ENCODE data around the gene EPHB2. TPM values are rescaled to one million over a fixed set of nuclear protein-coding genes. Genes with fewer than 3 reads are reported as not detected.

The EPHB2 gene
- total and polyA plus RNA-seq, 2 of the 13 experiments (the other 11 are each of a cell fraction or from before 2014, with no cell fraction given), result 0.03 to 0.11 TPM

DNA sequence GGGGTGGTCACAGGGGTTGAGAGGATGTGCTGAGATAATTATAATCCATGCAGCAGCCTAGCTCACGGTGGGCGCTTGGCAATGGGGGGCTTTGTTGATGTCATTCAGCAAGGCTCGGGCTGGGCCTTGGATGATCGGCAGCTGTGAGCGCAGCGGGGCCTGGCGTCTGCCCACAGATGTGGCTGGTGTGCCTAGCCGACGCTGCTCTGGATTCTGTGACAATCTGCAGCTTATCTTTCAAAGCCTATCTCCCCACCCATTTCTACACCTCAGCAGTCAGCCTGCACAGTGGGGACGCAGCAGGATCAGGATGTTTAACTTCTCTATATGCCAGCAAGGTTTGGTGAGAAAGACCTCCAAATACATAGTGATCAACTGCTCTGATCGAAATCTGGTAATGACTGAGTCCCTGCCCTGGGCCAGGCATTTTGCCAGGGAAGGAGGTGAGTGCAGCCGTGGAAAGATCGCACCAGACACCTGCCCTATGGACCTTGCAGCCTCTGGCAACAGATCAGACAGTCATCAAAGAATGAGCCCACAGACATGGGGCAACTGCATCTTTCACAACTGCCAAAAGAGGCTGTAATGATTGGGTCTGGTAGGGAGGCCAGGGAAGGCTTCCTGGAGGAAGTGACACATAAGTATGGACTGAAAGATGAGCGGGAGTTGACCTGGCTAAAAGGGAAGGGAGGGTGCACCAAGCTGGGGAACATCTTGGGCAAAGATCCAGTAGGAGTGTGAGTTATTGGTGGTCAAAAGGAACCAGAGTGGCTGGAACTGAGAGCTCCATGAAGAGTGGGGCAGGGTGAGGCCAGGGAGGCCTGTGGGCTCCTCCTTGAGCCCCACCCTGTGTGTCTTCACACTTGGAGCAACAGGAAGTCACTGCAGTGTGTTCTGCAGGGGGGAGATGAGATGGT lies 35.3 kb downstream of the EPHB2 start:
- H3K9ac ChIP-seq (ENCODE audit: insufficient read depth, low read depth, low read length), result no peak overlapping the region
- no peaks in the 10 kb centered on the region for H4K20me1 ChIP-seq (ENCODE audit: insufficient read depth, low read length)
- no peak overlapping the region for H3K27ac ChIP-seq (ENCODE audit: extremely low read length, insufficient read depth, low read length)
- DNase-seq (ENCODE audit: low spot score) (peak; percentile 63), FAIRE-seq (no peak), ATAC-seq (peak; percentile 84)
- H3K4me2 ChIP-seq (ENCODE audit: low read depth, low read length), result no peak overlapping the region
- H2AFZ ChIP-seq (ENCODE audit: low read length), result no peak overlapping the region
- H3K4me3 ChIP-seq (replicated peaks in 1 of 3; ENCODE audit: insufficient read depth in 1 of 3, low read depth in 2 of 3, low read length in 3 of 3), result no peak overlapping the region
- H3K79me2 ChIP-seq (ENCODE audit: insufficient read depth, low read length), result no peaks in the 10 kb centered on the region
- peaks cover 2 to 8% of the 10 kb centered on the region in 2 experiments; a peak in 2 of 5 replicates for H3K27me3 ChIP-seq (ENCODE audit: control insufficient read depth in 1 of 2, insufficient read depth in 2 of 2, low read length in 2 of 2)
- no TSS peak for BruUV-seq (replicated peaks)
- no peaks in the 10 kb centered on the region for H3K9me3 ChIP-seq (ENCODE audit: low read length)
- 0 out of 2 replicates have a peak, but pooled peaks cover 4% of the 10 kb centered on the region for H3K4me1 ChIP-seq (ENCODE audit: insufficient read depth, low read length)
- WGBS (ENCODE audit: low lambda C conversion rate), result 4% methylated on average over 5 of the region's 14 CpGs
- intact Hi-C loops (cut with micrococcal nuclease; ENCODE audit: unreplicated experiment), result no loop called here
- no peaks in the 10 kb centered on the region for H3K36me3 ChIP-seq (replicated peaks in 1 of 2; ENCODE audit: control insufficient read depth in 1 of 2, insufficient read depth in 2 of 2, low read length in 2 of 2)
- CTCF ChIA-PET (ENCODE audit: low intra/inter-chr PET ratio, low total read pairs), result no interaction called here
- in situ Hi-C loops (cut with HindIII; ENCODE audit: extremely low pct_ligation_motif_present, low pct_unique_long_range_greater_than_20kb), result no loop called here
- POLR2A ChIA-PET, result no interaction called here
- TF ChIP-seq SKI (IDR thresholded peaks at IDR 0.05; ENCODE audit: partially characterized antibody) (peak; percentile 92), AKAP8 (CRISPR knock-in tag; IDR thresholded peaks at IDR 0.05) (no peak), BHLHE40 (IDR thresholded peaks at IDR 0.05; ENCODE audit: low read length) (0 out of 2 replicates have a peak, but pooled peaks have one; percentile 23), CEBPB (IDR thresholded peaks at IDR 0.05; ENCODE audit: borderline replicate concordance, low read depth, low read length) (peak; percentile 89), ZNF3 (CRISPR knock-in tag; IDR thresholded peaks at IDR 0.05) (peak; percentile 87), TCF7 (IDR thresholded peaks at IDR 0.05; ENCODE audit: low read depth) (0 out of 2 replicates have a peak, but pooled peaks have one; percentile 37), HNF1A (IDR thresholded peaks at IDR 0.05; ENCODE audit: low read depth) (no peak), HNF1A (CRISPR knock-in tag; IDR thresholded peaks at IDR 0.05; ENCODE audit: borderline replicate concordance) (no peak), ZNF776 (CRISPR knock-in tag; IDR thresholded peaks at IDR 0.05) (no peak), ZC3H4 (CRISPR knock-in tag; IDR thresholded peaks at IDR 0.05; ENCODE audit: borderline replicate concordance) (no peak), ZFP90 (CRISPR knock-in tag; IDR thresholded peaks at IDR 0.05; ENCODE audit: borderline replicate concordance) (no peak), TBX3 (IDR thresholded peaks at IDR 0.05; ENCODE audit: borderline replicate concordance) (peak; percentile 31; the same call in 1 of the 2 replicates), ZNF850 (CRISPR knock-in tag; conservative IDR thresholded peaks at IDR 0.05) (no peak), MAZ (IDR thresholded peaks at IDR 0.05; ENCODE audit: borderline replicate concordance, low read depth, low read length) (peak; percentile 49; the same call in 1 of the 2 replicates), MAZ (CRISPR knock-in tag; IDR thresholded peaks at IDR 0.05; ENCODE audit: low read depth) (no peak), BCL6 (CRISPR knock-in tag; IDR thresholded peaks at IDR 0.05) (0 out of 2 replicates have a peak, but pooled peaks have one; percentile 12), HNF4A (CRISPR knock-in tag; IDR thresholded peaks at IDR 0.05) (peak; percentile 36), KDM1A (CRISPR knock-in tag; IDR thresholded peaks at IDR 0.05) (peak; percentile 15; the same call in 1 of the 2 replicates), RARA (CRISPR knock-in tag; IDR thresholded peaks at IDR 0.05) (no peak)
- TF ChIP-seq, protein P1, sequence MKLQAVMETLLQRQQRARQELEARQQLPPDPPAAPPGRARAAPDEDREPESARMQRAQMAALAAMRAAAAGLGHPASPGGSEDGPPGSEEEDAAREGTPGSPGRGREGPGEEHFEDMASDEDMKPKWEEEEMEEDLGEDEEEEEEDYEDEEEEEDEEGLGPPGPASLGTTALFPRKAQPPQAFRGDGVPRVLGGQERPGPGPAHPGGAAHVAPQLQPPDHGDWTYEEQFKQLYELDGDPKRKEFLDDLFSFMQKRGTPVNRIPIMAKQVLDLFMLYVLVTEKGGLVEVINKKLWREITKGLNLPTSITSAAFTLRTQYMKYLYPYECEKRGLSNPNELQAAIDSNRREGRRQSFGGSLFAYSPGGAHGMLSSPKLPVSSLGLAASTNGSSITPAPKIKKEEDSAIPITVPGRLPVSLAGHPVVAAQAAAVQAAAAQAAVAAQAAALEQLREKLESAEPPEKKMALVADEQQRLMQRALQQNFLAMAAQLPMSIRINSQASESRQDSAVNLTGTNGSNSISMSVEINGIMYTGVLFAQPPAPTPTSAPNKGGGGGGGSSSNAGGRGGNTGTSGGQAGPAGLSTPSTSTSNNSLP (IDR thresholded peaks at IDR 0.05; ENCODE audit: low read depth, low read length), result peak; percentile 62; the same call in 1 of the 2 replicates

Measured in HepG2 (cell line).